Measurements from ENCODE around the gene CAMSAP3. TPM values are rescaled to one million over a fixed set of nuclear protein-coding genes. Genes with fewer than 3 reads are reported as not detected.
A peak's percentile ranks its signal among the peaks of the same experiment; 100 is the strongest.
"Not testable (repeated sequence)": the region's sequence is repeated elsewhere in the genome, so short reads cannot be mapped to it uniquely, and the experiment has no call there.

The CAMSAP3 gene
- total RNA-seq, 1 donor from 2014 or later: not detected

DNA sequence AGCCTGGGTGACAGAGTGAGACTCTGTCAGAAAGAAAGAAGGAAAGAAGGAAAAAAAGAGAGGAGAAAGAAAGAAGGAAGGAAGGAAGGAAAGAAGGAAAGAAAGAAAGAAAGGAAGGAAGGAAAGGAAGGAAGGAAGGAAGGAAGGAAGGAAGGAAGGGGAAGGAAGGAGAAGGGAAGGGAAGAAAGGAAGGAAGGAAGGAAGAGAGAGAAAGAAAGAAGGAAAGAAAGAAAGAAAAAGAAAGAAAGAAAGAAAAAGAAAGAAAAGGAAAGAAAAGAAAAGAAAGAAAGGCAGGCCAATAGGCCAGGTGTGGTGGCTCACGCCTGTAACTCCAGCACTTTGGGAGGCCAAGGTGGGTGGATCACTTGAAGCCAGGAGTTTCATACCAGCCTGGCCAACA lies 18.2 kb upstream of the CAMSAP3 start:
- not testable (repeated sequence) for DNase-seq (ENCODE audit: low read depth in 2 of 2)

GRCh38 chr19:7578127-7578526 lies 17.5 kb upstream of the CAMSAP3 start:
- DNase-seq (ENCODE audit: low read depth in 2 of 2): no peak

DNA sequence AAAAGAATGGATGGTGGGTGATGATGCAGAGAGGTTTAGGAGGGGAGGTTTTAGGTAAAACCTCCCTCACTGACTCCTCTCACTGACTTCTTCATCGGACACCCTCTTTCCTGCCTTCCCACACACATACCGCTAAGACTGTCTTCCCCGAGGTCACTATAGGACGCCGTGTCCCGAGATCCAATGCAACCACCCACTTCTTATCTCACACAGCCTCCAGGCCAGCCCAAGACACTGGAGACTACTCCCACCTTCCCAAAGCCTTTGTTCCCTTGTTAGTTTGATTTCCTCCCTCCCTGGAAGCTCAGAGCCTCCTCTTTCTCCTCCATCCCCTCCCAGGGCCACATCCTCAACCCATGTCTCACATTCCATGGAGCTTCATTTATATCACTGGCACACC lies 16.5 kb upstream of the CAMSAP3 start:
- DNase-seq (ENCODE audit: low read depth in 2 of 2): no peak

DNA sequence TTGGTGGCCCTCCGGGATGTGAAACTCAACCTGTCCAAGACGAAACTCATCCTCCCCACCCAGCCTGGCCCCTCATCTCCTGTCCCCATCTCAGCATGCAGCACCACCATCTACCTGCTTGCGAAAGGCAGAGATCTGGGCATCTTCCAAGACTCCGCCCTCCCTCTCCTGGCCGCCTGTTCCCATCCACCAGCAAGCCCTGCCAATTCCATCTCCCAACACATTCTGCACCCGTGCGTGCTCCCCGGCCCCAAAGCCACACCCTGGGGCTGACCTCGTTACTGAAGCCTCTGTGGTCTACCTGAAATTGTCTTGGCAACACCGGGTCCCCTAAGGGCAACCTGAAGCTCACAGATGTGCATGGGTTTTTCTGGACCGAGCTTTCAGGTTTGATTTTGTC lies 13.2 kb upstream of the CAMSAP3 start:
- DNase-seq (ENCODE audit: low read depth in 2 of 2): no peak

- no peak for DNase-seq (ENCODE audit: low read depth in 2 of 2)
Observed at GRCh38 chr19:7589822-7590221, 5.8 kb upstream of the CAMSAP3 start.

GRCh38 chr19:7590256-7590655 lies 5.4 kb upstream of the CAMSAP3 start:
- no peak for DNase-seq (ENCODE audit: low read depth in 2 of 2)

DNA sequence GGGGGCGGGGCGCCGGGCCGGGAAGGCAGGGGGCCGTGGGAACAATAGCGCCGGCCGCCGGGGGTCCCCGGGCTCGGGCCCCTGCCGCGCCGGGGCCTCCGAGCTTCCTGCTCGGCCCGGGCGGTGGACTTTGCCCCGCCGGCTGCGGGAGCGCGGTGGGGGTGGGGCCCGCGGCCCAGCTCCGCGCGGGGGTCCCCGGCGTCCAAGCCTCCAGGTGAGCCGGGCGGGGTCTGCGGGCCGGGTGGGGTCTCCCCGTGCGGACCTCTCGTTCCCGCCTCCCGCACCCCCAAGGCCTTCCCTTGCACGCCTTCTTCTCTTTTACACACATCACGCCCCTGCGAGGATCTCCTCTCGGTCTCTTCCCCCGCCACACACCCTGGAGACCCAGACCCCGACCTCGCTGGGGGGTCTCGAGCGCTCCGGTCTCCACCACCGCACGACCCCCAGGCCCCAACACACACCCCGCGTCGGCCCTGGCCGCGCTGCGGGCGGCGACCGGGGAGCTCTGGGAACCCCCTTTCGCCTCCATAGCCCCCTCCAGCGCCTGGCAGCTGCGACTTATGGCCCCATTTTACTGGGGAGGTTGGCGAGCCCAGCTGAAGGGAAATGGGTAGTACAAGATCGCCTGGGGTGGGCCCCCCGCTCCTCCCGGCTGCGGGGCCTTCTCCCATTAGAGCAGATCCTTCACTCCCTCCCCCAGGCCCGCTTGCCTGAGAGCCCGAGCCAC lies 711 bp downstream of the CAMSAP3 start:
- no peak for DNase-seq (ENCODE audit: low read depth in 2 of 2)

DNA sequence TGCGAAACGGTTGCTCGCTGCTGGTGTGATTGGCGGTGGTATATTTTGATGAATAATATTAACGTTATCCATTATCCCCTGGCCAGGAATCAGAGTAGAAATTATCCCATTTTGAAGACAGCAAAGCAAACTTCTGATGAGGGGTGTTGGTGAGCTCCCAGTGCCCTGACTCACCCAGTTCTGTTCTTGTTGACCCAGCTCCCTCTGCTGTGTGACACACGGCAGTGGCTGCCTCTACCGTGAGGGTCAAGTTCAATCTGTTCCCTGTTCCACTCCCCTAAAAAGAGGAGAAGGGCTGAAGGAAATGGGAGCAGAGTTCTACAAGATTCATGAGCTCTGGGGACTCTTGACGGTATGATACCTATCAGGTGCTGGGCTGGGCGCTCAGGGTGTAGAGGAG lies 2.0 kb downstream of the CAMSAP3 start:
- DNase-seq (ENCODE audit: low read depth in 2 of 2): no peak

GRCh38 chr19:7598180-7598579 lies 2.5 kb downstream of the CAMSAP3 start:
- DNase-seq (ENCODE audit: low read depth in 2 of 2): no peak

DNA sequence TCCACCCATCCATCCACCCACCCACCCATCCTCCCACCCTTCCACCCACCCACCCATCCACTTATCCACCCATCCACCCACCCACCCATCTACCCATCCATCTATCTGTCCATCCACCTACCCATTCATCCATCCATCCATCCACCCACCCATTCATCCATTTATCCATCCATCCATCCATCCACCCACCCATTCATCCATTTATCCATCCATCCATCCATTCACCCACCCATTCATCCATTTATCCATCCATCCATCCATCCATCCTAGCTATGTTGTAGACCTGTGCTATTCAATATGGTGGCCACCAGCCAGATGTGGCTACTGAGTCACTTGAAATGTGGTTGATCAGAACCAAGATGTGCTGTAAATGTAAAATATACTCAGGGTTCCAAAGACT lies 5.1 kb downstream of the CAMSAP3 start:
- no peak for DNase-seq (ENCODE audit: low read depth in 2 of 2)

DNA sequence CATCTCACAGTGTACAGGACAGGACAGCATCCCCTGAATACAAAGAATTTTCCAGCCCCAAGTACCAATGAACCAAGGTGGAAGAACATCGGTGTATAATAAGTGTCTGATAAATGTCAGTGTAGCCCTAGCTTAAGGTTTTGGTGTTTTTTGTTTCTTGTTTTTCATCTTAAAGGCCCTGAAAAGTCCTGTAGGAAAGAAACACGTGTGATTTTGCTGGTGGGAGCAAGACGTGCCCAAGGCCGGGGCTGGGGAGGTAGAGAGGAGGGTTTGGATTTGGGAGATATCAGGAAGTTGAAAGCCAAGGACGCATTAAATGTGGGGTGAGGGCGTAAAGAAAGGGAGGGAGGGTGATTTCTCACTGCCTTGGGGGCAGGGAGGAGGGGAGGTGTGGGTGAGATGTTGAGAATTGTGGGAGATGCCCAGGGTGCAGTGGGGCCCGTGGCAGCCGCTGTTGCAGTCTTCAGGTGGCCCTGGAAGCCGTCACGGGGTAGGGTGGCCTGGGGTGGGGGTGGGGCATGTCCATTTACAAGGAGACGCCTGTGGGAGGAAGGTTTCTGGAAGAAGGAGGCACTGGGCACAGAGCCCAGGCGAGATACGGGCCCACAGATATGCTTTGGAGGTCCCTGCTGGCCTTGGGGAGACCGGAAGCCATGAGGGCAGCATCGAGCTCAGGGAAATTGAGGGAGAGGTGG lies 6.7 kb downstream of the CAMSAP3 start:
- DNase-seq (ENCODE audit: low read depth in 2 of 2): no peak

GRCh38 chr19:7602935-7603497 lies 7.4 kb downstream of the CAMSAP3 start:
- no peak for DNase-seq (ENCODE audit: low read depth in 2 of 2)

DNA sequence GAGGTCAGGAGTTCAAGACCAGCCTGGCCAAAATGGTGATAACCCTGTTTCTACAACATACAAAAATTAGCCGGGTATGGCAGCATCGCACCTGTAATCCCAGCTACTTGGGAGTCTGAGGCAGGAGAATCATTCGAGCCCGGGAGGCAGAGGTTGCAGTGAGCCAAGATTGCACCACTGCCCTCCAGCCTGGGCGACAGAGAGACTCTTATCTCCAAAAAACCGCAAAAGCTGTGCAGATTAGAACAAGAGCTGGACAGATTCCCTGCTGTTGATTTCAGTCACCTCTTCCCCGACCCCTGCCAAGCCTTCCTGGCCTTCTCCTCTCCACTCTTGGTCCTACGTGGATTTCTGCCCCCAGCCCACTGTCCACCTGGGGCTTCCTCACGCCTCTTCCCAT lies 8.3 kb downstream of the CAMSAP3 start:
- DNase-seq (ENCODE audit: low read depth in 2 of 2): no peak

GRCh38 chr19:7605490-7606222 lies 10.0 kb downstream of the CAMSAP3 start:
- DNase-seq (ENCODE audit: low read depth in 2 of 2): peak in 1 of 2 donors; percentile 44

- DNase-seq (ENCODE audit: low read depth in 2 of 2): no peak
Observed at GRCh38 chr19:7606289-7606688, 10.6 kb downstream of the CAMSAP3 start.

GRCh38 chr19:7607212-7607873 lies 11.7 kb downstream of the CAMSAP3 start:
- DNase-seq (ENCODE audit: low read depth in 2 of 2): no peak

DNA sequence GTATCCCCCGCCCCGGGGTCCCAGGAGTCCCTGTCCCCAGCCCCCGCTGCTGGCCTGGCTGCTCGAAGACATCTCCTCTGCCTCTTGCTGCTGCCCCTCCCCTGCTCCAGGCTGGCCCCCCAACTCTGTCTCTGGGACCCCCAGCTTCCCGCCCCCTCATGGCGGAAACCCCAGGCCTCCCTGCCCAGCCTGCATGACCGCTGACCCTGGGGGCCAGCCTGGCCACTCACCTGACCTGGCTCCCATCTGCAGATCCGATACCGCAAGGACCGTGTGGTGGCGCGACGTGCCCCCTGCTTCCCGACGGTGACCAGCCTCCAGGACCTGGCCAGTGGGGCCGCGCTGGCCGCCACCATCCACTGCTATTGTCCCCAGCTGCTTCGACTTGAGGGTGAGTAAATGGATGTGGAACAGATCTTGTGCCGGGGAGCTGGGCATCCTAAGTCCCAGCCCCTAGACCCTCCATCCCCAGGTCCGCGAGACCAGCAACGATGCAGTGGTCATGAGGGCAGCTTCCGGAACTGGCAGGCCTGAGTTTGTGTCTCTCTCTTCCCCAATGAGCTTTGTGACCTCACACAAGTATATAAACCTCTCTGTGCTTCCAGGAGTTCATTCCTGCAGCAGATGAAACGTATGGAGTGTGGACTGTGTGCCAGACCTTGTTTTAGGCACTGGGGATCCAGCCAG lies 12.4 kb downstream of the CAMSAP3 start:
- no peak for DNase-seq (ENCODE audit: low read depth in 2 of 2)

DNA sequence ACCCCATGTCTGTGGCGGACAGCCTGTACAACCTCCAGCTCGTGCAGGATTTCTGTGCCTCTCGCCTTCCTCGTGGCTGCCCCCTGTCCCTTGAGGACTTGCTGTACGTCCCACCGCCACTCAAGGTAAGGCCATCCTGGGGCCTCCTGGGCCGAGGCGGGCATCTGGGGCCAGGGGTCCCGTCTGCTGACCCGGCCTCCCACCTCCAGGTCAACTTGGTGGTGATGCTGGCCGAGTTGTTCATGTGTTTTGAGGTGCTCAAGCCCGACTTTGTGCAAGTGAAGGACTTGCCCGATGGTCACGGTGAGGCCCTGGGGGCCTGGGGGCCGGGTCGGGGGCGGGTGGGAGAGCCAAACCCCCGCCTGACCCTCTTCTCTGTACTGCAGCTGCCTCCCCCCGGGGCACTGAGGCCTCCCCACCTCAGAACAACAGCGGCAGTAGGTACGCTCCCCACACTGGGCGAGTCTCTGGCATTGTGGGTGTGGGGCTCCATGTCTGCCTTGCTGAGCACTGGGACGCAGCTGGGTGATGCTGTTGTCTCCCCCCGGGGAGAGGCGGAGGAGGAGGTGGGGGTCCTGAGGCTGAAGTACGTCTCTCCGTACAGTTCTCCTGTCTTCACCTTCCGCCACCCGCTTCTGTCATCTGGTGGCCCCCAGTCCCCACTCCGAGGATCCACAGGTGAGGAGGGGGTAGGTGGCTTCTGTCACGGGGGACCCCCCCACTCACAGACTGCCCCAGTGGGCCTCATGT lies 15.0 kb downstream of the CAMSAP3 start:
- DNase-seq (ENCODE audit: low read depth in 2 of 2): no peak

DNA sequence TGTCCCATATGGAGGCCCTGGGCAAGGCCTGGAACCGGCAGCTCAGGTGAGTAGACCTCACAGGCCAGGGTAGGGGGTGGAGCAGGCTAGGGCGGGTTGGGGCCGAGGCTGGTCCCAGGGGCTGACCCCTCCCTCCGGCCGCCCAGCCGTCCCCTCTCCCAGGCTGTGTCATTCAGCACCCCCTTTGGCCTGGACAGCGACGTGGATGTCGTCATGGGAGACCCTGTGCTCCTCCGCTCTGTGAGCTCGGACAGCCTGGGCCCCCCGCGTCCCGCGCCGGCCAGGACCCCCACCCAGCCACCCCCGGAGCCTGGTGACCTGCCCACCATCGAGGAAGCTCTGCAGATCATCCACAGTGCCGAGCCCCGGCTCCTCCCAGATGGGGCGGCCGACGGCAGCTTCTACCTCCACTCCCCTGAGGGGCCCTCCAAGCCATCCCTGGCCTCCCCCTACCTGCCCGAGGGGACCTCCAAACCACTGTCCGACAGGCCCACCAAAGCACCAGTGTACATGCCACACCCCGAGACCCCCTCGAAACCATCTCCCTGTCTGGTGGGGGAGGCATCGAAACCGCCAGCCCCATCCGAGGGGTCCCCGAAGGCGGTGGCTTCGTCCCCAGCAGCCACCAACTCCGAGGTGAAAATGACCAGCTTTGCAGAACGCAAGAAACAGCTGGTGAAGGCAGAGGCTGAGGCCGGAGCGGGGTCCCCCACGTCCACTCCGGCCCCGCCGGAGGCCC lies 16.0 kb downstream of the CAMSAP3 start:
- DNase-seq (ENCODE audit: low read depth in 2 of 2): no peak
